ENCODE results near the gene MED12L.

DNA sequence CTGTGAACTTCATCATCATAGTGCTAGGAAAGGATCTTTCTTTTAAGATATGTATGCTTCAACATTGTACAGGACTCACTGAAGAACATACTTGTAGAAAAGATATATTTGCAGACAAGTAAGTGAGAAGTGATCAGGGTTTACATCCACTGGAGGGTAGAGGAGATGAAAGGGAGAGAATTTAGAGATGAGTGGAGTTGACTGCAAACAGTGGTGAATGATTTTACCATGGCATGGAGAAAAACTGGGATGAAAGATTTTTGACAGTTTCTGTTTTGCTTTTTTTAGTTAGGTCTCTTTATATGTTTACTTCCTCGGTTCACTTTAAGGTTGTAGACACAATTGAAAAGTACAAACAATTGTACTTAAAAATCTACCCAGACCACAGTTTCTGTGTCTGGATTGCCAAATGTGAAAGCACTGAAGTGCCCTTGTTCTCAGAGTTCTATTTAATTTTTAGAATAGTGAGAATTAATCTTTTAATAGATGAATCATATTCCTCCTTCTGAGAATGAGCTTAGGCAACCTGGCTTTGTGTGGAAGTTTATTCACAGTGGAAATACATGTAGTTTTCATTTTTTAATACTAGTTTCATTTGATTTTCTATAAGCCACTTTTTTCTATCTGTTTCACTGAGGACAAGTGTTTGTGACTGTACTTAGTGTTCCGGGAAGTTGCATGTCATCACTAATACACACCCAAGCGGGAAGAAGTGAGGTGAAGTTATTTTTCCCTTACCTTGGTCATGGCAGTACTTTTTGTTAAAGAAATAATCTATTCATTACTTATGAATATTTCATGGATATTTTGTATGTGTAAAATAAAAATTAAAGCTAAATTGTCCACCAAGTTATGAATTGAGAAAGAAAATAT is 119.3 kb downstream of the MED12L start:
- TF ChIP-seq, protein P1, sequence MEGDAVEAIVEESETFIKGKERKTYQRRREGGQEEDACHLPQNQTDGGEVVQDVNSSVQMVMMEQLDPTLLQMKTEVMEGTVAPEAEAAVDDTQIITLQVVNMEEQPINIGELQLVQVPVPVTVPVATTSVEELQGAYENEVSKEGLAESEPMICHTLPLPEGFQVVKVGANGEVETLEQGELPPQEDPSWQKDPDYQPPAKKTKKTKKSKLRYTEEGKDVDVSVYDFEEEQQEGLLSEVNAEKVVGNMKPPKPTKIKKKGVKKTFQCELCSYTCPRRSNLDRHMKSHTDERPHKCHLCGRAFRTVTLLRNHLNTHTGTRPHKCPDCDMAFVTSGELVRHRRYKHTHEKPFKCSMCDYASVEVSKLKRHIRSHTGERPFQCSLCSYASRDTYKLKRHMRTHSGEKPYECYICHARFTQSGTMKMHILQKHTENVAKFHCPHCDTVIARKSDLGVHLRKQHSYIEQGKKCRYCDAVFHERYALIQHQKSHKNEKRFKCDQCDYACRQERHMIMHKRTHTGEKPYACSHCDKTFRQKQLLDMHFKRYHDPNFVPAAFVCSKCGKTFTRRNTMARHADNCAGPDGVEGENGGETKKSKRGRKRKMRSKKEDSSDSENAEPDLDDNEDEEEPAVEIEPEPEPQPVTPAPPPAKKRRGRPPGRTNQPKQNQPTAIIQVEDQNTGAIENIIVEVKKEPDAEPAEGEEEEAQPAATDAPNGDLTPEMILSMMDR (IDR thresholded peaks at IDR 0.05): no peak
- no peak for TF ChIP-seq EP300 (IDR thresholded peaks at IDR 0.05)
